NCI-H2029 (cell line): ENCODE data around the gene PSAPL1.
"Not testable (repeated sequence)": the region's sequence is repeated elsewhere in the genome, so short reads cannot be mapped to it uniquely, and the experiment has no call there.

Experiments
- DNase-seq: peaks from one replicate; lab custom pipeline; 2025; lab: John Stamatoyannopoulos, UW

The PSAPL1 gene

GRCh38 chr4:7458477-7458876, 23.7 kb upstream of the PSAPL1 start:
- no peak for DNase-seq

GRCh38 chr4:7458066-7458425, 23.3 kb upstream of the PSAPL1 start:
- no peak for DNase-seq

DNA sequence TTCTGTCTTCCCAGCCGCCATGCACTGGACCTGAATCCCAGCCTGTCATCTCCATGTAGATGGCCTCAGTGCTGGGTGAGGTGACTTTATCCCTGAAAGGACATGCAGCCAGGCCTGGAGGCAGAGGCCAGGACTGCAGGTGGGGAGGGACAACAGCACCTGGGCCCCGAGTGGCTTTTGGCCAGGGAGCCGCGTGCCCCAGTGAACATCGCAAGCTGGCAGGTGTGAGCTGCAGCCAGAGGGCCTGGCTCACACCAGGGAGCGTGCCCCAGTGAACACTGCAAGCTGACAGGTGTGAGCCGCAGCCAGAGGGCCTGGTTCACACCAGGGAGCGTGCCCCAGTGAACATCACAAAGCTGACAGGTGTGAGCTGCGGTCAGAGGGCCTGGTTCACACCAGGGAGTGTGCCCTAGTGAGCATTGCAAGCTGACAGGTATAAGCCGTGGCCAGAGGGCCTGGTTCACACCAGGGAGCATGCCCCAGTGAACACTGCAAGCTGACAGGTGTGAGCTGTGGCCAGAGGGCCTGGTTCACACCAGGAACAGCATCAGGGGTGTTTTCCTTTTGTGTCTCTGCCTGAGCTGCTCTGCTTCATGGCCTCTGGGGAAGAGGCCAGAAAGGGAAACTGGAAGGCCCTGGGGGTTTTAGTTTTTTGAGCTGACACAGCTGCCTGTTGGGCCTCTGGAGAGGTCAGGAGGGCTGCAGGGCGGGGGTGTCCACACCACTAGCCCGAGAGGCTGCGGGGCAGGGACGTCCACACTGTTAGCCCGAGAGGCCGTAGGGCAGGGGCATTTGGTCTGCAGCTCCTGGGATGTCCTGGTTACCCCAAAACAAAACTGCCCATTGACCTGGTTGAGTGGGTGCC, 22.7 kb upstream of the PSAPL1 start:
- DNase-seq, result no peak

DNA sequence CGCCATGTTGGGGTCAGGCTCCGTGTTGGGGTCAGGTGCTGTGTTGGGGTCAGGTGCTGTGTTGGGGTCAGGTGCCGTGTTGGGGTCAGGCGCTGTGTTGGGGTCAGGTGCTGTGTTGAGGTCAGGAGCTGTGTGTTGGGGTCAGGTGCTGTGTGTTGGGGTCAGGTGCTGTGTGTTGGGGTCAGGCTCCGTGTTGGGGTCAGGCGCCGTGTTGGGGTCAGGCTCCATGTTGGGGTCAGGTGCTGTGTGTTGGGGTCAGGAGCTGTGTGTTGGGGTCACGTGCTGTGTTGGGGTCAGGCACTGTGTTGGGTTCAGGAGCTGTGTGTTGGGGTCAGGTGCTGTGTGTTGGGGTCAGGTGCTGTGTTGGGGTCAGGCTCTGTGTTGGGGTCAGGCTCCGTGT, 18.1 kb upstream of the PSAPL1 start:
- not testable (repeated sequence) for DNase-seq

DNA sequence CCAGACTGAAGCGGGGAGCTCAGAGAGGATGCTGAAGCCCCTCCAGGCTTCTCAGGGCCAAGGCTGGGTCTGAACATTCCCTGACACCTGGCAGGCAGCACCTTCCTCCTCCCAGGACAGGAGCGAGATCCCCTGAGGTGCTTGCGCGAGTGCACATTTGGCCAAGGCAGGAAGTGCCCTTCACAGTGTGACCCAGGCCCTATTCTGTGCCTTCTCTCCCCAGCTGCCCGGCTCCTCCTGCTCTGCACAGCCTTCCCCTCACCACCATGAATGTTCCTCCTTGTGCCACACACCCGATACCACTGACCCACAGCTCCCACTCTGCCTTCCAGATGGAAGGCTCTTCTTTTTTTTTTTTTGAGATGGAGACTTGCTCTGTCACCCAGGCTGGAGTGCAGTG, 17.1 kb upstream of the PSAPL1 start:
- no peak for DNase-seq

DNA sequence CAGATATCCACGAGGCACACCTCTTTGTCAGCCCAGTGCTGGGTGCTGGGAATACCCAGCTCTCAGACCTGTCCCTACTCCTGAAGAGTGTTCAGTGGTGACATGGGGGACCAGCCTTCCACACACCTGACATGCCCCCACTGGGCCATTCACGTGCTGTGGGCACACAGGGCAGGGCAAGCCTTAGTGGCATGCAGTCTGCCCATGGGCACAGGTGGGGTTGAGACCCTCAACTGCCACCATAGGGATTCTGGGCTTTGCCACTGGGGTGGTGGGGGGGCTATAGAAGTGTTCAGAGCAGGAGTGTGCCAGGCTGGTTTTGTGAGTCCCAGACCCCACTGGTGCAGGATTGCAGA, 16.7 kb upstream of the PSAPL1 start:
- DNase-seq, result no peak

DNA sequence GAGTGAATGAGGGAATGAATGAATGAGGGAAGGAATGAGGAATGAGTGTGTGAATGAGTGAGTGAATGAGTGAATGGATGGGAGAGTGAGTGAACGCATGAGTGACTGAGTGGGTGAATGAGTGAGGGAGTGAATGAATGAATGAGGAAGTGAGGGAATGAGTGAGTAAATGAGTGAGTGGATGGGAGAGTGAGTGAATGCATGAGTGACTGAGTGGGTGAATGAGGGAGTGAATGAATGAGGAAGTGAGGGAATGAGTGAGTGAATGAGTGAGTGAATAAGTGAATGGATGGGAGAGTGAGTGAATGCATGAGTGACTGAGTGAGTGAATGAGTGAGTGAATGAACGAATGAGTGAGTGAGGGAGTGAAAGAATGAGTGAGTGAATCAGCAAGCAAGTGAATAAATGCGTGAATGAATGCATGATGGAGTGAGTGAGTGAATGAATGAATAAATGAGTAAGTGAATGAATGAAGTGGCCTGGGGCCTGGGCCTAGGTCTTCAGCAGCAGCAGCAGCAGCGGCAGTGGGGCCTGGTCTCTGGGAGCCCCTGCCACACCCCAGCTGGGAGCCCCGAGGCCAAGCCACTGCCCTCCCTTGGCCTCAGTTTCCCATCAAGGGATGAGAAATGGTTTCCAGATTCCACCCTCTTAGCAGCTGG, 16.2 kb upstream of the PSAPL1 start:
- DNase-seq, result no peak

DNA sequence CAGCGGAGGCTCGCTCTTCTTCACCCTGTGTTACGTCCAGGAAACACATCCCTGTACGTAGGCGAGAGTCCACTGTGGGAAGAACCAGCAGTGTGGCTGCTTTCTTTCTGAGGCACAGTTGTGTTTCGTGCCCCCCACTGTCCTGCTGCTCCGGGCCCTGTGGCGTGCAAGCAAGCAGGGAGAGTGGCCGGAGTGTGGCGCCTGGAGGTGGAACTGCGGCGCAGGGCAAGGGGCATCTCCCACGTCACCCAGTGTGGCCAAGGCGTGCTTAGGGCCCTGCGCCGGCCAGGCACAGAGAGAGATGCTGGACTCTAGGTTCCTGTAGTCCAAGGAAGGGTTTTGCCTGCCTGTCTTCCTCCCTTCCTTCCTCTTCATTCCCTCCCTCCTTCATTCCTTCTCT, 13.3 kb upstream of the PSAPL1 start:
- DNase-seq, result no peak

- no peak for DNase-seq
Observed at GRCh38 chr4:7447236-7447635, 12.5 kb upstream of the PSAPL1 start.

DNA sequence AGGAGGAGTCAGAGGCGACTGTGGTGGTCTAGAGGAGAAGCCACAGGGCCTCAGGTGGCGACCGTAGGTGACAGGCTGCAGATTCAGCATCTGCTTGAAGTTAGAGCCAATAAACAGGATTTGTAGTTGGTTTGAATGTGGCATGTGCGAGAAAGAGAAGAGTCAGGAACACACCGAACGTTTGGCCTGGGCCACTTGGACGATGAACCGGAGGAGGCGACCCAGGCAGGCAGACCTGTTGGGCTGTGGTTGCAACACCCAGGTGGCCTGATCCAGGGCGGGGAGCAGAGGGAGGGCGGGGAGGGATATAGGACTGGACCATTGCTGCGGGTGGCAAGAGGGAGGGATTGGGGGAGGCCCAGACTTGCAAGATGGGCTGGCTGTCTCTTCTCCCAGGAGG, 10.0 kb upstream of the PSAPL1 start:
- DNase-seq, result no peak

GRCh38 chr4:7444314-7444713, 9.6 kb upstream of the PSAPL1 start:
- DNase-seq, result no peak

DNA sequence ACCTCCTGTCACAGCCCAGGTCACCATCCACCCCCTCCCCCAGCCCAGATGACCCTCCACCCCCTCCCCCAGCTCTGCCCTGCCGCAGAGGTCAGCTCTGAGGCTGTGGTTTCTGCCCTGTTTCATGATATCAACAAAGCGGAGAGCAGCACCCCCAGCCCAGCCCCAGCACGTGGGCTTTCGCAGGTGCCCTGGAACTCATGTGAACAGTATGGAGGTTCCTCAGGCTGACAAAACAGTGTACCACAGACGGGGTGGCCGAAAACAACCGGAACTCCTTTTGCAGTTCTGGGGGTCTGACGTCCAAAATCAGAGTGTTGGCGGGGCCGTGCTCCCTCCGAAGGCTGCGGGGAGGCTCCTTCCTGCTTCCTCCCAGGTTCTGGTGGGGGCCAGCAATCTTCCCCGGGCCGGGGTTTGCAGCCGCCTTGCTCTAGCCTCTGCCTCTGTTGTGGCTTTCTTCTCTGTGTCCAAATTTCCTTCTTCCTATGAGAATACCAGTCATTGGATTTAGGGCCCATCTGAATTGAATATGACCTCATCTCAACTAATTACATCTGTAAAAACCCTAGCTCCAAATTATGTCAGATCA, 7.9 kb upstream of the PSAPL1 start:
- no peak for DNase-seq

- DNase-seq, result no peak
Observed at GRCh38 chr4:7441201-7441600, 6.5 kb upstream of the PSAPL1 start.

DNA sequence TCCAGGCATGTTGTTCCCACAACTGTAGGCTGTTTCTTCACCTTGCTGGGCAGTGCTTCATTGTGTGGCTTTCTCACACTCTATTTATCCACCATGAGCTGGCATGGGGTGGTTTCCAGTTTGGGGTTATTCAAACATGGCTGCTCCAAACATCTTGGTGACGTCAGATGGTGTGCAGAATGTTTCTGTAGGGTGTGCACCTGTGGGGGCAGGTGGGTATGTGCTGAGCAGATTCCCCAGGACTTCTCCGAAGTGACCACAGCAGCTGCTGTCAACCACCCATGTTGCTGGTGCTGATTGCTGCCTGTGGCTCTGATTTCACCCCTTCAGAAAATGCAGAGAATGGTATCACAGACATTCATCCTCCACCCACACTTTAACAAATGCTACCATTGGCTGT, 5.0 kb upstream of the PSAPL1 start:
- no peak for DNase-seq

GRCh38 chr4:7436256-7436655, 1.5 kb upstream of the PSAPL1 start:
- no peak for DNase-seq

DNA sequence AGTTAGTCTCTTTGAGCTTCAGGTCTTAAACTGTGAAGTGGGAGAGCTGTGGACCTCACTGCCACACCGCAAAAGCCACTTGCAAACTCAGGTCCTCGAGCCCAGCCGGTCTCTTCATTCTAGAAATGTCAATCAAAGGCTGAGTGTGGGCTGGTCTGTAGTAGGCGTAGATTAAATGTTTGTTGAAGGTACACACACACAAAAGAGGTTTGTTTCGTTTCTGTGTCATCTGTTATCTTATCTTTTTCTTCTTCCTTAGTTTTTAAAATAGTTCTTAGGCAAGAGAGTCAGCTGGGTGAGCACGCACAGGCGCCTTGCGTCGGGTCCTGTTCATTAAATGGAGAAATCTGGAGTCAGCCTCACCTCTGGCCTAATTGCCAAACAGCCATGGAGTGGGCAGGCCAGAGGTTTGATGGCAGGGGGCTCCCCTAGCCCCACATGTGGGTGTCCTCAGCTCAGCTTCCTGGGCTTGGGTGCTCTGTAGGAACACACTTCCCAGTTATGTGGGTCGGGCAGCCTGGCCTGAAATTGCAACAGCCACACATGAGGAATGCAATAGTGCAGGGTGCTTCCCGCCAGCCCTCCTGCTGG, 836 bp upstream of the PSAPL1 start:
- no peak for DNase-seq

- DNase-seq, result no peak
Observed at GRCh38 chr4:7434141-7434765, 477 bp downstream of the PSAPL1 start.

GRCh38 chr4:7433376-7434140, 1.2 kb downstream of the PSAPL1 start:
- no peak for DNase-seq

DNA sequence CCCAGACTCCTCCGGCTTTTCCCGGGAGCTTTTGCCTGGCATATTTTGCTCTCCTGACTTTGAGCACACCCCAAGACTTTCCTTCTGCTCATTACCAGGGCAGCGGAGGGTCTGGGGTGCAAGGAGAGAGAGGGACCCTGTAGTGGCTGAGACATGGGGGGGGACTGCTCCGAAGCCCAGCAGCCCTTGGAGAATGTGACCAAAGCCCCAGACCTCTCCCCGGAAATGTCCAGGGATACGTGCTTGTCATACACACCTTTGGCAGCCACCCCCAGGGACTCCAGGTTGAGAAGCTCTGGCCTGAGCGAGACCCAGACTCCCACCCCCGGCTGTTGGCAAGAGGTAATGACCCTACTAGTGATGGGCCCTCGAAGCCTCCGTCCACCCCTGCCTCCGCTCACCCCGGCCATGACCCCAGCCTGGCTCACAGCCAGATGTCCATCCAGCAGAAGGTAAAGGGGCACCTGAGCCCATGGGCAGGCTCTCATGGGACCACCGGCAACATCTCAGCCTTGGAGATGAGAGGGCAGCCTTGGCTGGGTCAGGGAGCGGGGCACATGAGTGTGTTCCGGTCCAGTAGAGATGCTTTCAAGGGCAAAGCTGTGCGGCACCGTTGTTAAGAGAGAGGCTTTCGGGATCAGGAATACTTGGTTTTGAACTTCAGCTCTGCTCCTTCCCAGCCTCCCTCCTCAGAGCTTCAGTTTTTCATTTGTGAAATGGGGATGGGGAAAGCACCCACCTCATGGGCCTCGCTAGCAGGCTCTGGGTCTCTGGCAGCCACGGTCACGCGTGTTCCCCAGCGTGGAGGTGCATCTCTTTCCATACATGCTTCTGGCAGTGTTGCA, 2.0 kb downstream of the PSAPL1 start:
- no peak for DNase-seq

GRCh38 chr4:7431696-7432530, 2.8 kb downstream of the PSAPL1 start:
- DNase-seq, result no peak
